ENCODE data around the gene CAPN1.

- TF ChIP-seq ZNF589 (CRISPR knock-in tag; conservative IDR thresholded peaks at IDR 0.05), result no peak
- no peak for TF ChIP-seq SP4 (CRISPR knock-in tag; IDR thresholded peaks at IDR 0.05)
- no peak for TF ChIP-seq TARDBP (CRISPR knock-in tag; IDR thresholded peaks at IDR 0.05)
- TF ChIP-seq YY1 (IDR thresholded peaks at IDR 0.05; ENCODE audit: insufficient read depth, insufficient replicate concordance, low read depth, low read length), result no peak
- TF ChIP-seq POLR2AphosphoS5 (IDR thresholded peaks at IDR 0.05; ENCODE audit: low read depth, low read length), result no peak
- TF ChIP-seq SMAD3 (CRISPR knock-in tag; IDR thresholded peaks at IDR 0.05), result no peak
- TF ChIP-seq, protein P1, sequence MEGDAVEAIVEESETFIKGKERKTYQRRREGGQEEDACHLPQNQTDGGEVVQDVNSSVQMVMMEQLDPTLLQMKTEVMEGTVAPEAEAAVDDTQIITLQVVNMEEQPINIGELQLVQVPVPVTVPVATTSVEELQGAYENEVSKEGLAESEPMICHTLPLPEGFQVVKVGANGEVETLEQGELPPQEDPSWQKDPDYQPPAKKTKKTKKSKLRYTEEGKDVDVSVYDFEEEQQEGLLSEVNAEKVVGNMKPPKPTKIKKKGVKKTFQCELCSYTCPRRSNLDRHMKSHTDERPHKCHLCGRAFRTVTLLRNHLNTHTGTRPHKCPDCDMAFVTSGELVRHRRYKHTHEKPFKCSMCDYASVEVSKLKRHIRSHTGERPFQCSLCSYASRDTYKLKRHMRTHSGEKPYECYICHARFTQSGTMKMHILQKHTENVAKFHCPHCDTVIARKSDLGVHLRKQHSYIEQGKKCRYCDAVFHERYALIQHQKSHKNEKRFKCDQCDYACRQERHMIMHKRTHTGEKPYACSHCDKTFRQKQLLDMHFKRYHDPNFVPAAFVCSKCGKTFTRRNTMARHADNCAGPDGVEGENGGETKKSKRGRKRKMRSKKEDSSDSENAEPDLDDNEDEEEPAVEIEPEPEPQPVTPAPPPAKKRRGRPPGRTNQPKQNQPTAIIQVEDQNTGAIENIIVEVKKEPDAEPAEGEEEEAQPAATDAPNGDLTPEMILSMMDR (CRISPR knock-in tag; IDR thresholded peaks at IDR 0.05), result no peak
- TF ChIP-seq ZNF142 (CRISPR knock-in tag; IDR thresholded peaks at IDR 0.05), result no peak
- TF ChIP-seq NFRKB (IDR thresholded peaks at IDR 0.05), result no peak
- TF ChIP-seq, protein P2, sequence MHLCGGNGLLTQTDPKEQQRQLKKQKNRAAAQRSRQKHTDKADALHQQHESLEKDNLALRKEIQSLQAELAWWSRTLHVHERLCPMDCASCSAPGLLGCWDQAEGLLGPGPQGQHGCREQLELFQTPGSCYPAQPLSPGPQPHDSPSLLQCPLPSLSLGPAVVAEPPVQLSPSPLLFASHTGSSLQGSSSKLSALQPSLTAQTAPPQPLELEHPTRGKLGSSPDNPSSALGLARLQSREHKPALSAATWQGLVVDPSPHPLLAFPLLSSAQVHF (CRISPR knock-in tag; IDR thresholded peaks at IDR 0.05), result no peak
- TF ChIP-seq FOSL1 (CRISPR knock-in tag; IDR thresholded peaks at IDR 0.05; ENCODE audit: borderline replicate concordance), result no peak
- no peak for TF ChIP-seq IRX3 (CRISPR knock-in tag; IDR thresholded peaks at IDR 0.05; ENCODE audit: borderline replicate concordance, low read depth)
- TF ChIP-seq NFE2L2 (IDR thresholded peaks at IDR 0.05; ENCODE audit: low read length), result no peak
- TF ChIP-seq ZNF577 (CRISPR knock-in tag; IDR thresholded peaks at IDR 0.05; ENCODE audit: borderline replicate concordance, low read depth), result no peak
These were observed 77.3 kb downstream of the CAPN1 start for GRCh38 chr11:65258988-65259387.
